HEK293T (cell line): ENCODE results near the gene FGF3.

ENCODE experiments used
- ARNT ChIP-seq: fragments of 450-650 bp; IDR thresholded peaks from 2 replicates; pipeline ENCODE4 v1.6.1; 2017; ENCODE audit warnings: mild to moderate bottlenecking
- BHLHE40 ChIP-seq: fragments of 450-650 bp; IDR thresholded peaks from 2 replicates; pipeline ENCODE4 v1.6.1; 2016; ENCODE audit warnings: mild to moderate bottlenecking, moderate library complexity, borderline replicate concordance
- ELF4 ChIP-seq: fragments of 450-650 bp; IDR thresholded peaks from 2 replicates; pipeline ENCODE4 v1.6.1; 2017; ENCODE audit warnings: antibody characterized with exemption
- FOXA1 ChIP-seq: fragments of 450-650 bp; IDR thresholded peaks from 2 replicates; pipeline ENCODE4 v1.6.1; 2016; ENCODE audit warnings: mild to moderate bottlenecking
- HDGF ChIP-seq: fragments of 450-650 bp; IDR thresholded peaks from 2 replicates; pipeline ENCODE4 v1.6.1; 2017; ENCODE audit warnings: antibody characterized with exemption, borderline replicate concordance
- L3MBTL2 ChIP-seq: fragments of 450-650 bp; conservative IDR thresholded peaks from 2 replicates; pipeline ENCODE4 v1.6.1; 2016; ENCODE audit warnings: mild to moderate bottlenecking
- PKNOX1 ChIP-seq: fragments of 450-650 bp; IDR thresholded peaks from 2 replicates; pipeline ENCODE4 v1.6.1; 2016
- SP1 ChIP-seq: fragments of 450-650 bp; IDR thresholded peaks from 2 replicates; pipeline ENCODE4 v1.6.1; 2017
- SUZ12 ChIP-seq: fragments of 450-650 bp; IDR thresholded peaks from 2 replicates; pipeline ENCODE4 v1.6.1; 2016; ENCODE audit warnings: mild to moderate bottlenecking
- TARDBP ChIP-seq: fragments of 450-650 bp; IDR thresholded peaks from 2 replicates; pipeline ENCODE4 v1.6.1; 2016
- ZNF384 ChIP-seq: fragments of 450-650 bp; IDR thresholded peaks from 2 replicates; pipeline ENCODE4 v1.6.1; 2016

GRCh38 chr11:69811431-69811830 lies 7.8 kb downstream of the FGF3 start:
- TF ChIP-seq SUZ12 (no peak), PKNOX1 (no peak), FOXA1 (no peak), TARDBP (no peak), ELF4 (no peak), ARNT (no peak), ZNF384 (no peak), SP1 (no peak), L3MBTL2 (no peak), BHLHE40 (no peak), HDGF (no peak)
